Keratinocyte (primary cell): ENCODE measurements around the gene C20orf204. TPM values are rescaled to one million over a fixed set of nuclear protein-coding genes. Genes with fewer than 3 reads are reported as not detected.

ENCODE experiments used
- DNase-seq: peaks from one replicate; pipeline ENCODE4 v3.0.0-alpha.2; 2011; ENCODE audit warnings: low read depth, missing footprints, low spot score
- FAIRE-seq: peaks from 2 replicates; lab custom pipeline; 2011; peaks lifted over from hg19 to GRCh38; lab: Jason Lieb, UNC
- H2AFZ ChIP-seq: 2 replicates; pipeline ENCODE4 v1.6.0; 2012; ENCODE audit warnings: low read length, control low read depth, inconsistent platforms; ENCODE audit not compliant: control insufficient read depth
- H3K27ac ChIP-seq: 2 replicates; pipeline ENCODE4 v1.5.1; 2011; ENCODE audit warnings: low read length; ENCODE audit not compliant: control insufficient read depth, insufficient read depth
- H3K27me3 ChIP-seq: 3 replicates; pipeline ENCODE4 v1.6.0; 2011; ENCODE audit warnings: low read length; ENCODE audit not compliant: control insufficient read depth, insufficient read depth; ENCODE audit errors: extremely low read depth
- H3K36me3 ChIP-seq, 2 experiments: 2 replicates in 1 of 2; 3 replicates in 1 of 2; pipeline ENCODE4 v1.5.1; 2011; ENCODE audit warnings: low read length in 2 of 2, mild to moderate bottlenecking in 1 of 2; ENCODE audit not compliant: control insufficient read depth in 2 of 2, insufficient read depth in 2 of 2; ENCODE audit errors: extremely low read depth in 1 of 2
- H3K4me1 ChIP-seq: 3 replicates; pipeline ENCODE4 v1.5.1; 2011; ENCODE audit warnings: low read length; ENCODE audit not compliant: control insufficient read depth, insufficient read depth; ENCODE audit errors: extremely low read depth
- H3K4me2 ChIP-seq: 3 replicates; pipeline ENCODE4 v1.6.0; 2011; ENCODE audit warnings: low read depth, low read length; ENCODE audit not compliant: control insufficient read depth, insufficient read depth; ENCODE audit errors: extremely low read depth
- H3K4me3 ChIP-seq, 3 experiments: fragments of 200-600 bp in 1 of 3; sonication (generic) in 1 of 3; 2 replicates in 2 of 3; 3 replicates in 1 of 3; pipeline ENCODE4 v1.5.1; 2011 to 2016; ENCODE audit warnings: low read length in 3 of 3, mild to moderate bottlenecking in 3 of 3, control low read depth in 2 of 3, inconsistent platforms in 1 of 3, low read depth in 1 of 3, mixed read lengths in 1 of 3, mixed run types in 1 of 3, moderate library complexity in 1 of 3; ENCODE audit not compliant: control insufficient read depth in 2 of 3, insufficient read depth in 2 of 3; ENCODE audit errors: extremely low read depth in 1 of 3
- H3K79me2 ChIP-seq: 2 replicates; pipeline ENCODE4 v1.6.0; 2012; ENCODE audit warnings: low read length; ENCODE audit not compliant: control insufficient read depth, insufficient read depth
- H3K9ac ChIP-seq: 3 replicates; pipeline ENCODE4 v1.6.0; 2011; ENCODE audit warnings: low read length; ENCODE audit not compliant: control insufficient read depth, insufficient read depth; ENCODE audit errors: extremely low read depth
- H3K9me1 ChIP-seq: 3 replicates; pipeline ENCODE4 v1.6.0; 2011; ENCODE audit warnings: low read length; ENCODE audit not compliant: control insufficient read depth, insufficient read depth; ENCODE audit errors: extremely low read depth
- H3K9me3 ChIP-seq: 2 replicates; pipeline ENCODE4 v1.5.1; 2012; ENCODE audit warnings: low read depth, low read length; ENCODE audit not compliant: control insufficient read depth
- H4K20me1 ChIP-seq: 3 replicates; pipeline ENCODE4 v1.6.0; 2011; ENCODE audit warnings: low read length; ENCODE audit not compliant: control insufficient read depth, insufficient read depth; ENCODE audit errors: extremely low read depth
- CTCF ChIP-seq, 3 experiments: IDR thresholded peaks in 1 of 3; conservative IDR thresholded peaks in 1 of 3; optimal IDR thresholded peaks in 1 of 3; 2 replicates in 2 of 3; 3 replicates in 1 of 3; pipeline versions ENCODE3 to v1.5.1; 2011; ENCODE audit warnings: low read length in 3 of 3, mild to moderate bottlenecking in 3 of 3, moderate library complexity in 2 of 3, control low read depth in 1 of 3, inconsistent platforms in 1 of 3; ENCODE audit not compliant: insufficient read depth in 2 of 3; ENCODE audit errors: extremely low read depth in 1 of 3
- EZH2 ChIP-seq: IDR thresholded peaks from one replicate; pipeline ENCODE4 v1.6.1; 2012; ENCODE audit warnings: inconsistent platforms, mild to moderate bottlenecking, low read length, moderate library complexity
- dilution Hi-C: fragments of 300-500 bp; cut with MboI; formaldehyde crosslinking; loops from one replicate; pipeline ENCODE4 v1.7.0; 2020; ENCODE audit warnings: low sequenced_read_pairs; ENCODE audit not compliant: extremely low pct_ligation_motif_present
- polyA plus RNA-seq, 5 experiments: library from polyadenylated mRNA; depleted of rRNA in 3 of 5; stranded (reverse) in 3 of 5; stranded (forward) in 1 of 5; unstranded in 1 of 5; fragments of >200 nt; gene quantifications; 1 replicate in 1 of 5; 2 replicates in 3 of 5; 3 replicates in 1 of 5; pipeline versions ENCODE4 v1.2.1 to v1.2.3, GENCODE V29; 2011 to 2012; ENCODE audit warnings: missing spikeins in 2 of 5, low read depth in 1 of 5, low replicate concordance in 1 of 5

The C20orf204 gene
- polyA plus RNA-seq, 1 donor (not counting 4 experiments of a cell fraction or from before 2014, with no cell fraction given), result 0.08 TPM

DNA sequence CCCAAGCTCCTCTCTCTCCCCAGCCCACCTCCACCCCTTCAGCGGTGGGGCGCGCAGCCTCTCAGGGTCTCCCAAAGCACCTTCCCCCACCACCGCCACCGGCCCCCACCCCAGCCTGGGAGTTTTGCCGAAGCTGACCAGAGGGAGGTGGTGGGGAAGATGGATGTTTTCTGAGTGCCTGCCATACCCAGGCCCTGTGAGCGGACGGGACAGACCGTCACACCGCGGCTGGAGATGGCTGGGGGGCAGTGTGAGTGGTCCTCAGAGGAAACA is 5.7 kb downstream of the C20orf204 start:
- dilution Hi-C loops, result no loop called here
- no peak for FAIRE-seq
- no peak overlapping the region for H2AFZ ChIP-seq
- no peaks in the 10 kb centered on the region for H3K9me3 ChIP-seq
- H3K9ac ChIP-seq, result no peak overlapping the region
- no peak overlapping the region for H3K27ac ChIP-seq
- DNase-seq, result no peak
- no peaks in the 10 kb centered on the region for H3K79me2 ChIP-seq
- no peaks in the 10 kb centered on the region for H4K20me1 ChIP-seq
- no peak overlapping the region for H3K4me3 ChIP-seq
- H3K36me3 ChIP-seq, result no peaks in the 10 kb centered on the region
- no peak for TF ChIP-seq EZH2
- no peak for TF ChIP-seq CTCF (optimal IDR thresholded peaks at IDR 0.05 in 1 of 3, IDR thresholded peaks at IDR 0.05 in 1 of 3, conservative IDR thresholded peaks at IDR 0.05 in 1 of 3; ENCODE audit: extremely low read depth in 1 of 3, insufficient read depth in 2 of 3, low read length in 3 of 3)
- H3K4me1 ChIP-seq, result peaks cover 17% of the 10 kb centered on the region
- H3K4me2 ChIP-seq, result no peak overlapping the region
- H3K27me3 ChIP-seq, result peaks cover 43% of the 10 kb centered on the region
- no peaks in the 10 kb centered on the region for H3K9me1 ChIP-seq

DNA sequence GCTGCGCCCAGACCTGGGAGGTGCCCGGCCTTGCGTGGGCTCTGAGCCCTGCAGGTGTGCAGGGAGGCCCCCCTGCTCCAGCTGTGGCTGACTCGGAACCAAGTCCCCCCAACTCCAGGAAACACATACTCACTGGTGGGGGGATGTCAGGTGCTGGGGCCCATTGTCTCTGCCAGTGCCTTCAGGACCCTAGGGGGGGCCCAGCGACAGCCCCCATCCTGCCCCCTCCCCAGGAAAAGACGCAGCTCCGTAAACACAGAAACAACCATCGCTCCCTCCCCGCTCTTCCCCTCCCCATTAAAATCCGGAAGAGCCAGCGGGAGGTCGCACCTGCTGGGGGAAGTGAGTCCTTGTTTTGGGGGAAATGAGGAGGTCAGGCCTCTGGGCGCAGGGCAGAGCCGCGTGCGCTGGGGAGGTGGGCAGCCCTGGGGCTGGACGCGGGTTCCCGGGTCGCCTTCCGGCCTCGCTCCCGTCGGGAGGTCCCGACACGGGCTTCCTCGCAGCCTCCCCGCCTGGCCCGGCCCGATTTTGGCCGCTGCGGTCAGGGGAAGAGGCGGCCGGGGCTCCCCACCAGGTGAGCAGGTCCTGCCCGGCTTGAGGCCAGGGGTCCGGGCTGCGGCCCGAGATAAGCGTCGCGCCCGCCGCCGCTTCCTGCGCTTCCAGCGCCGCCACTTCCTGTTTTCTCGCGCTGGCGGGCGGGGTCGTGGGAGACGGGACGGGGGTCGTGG is 6.2 kb downstream of the C20orf204 start:
- dilution Hi-C loops, result no loop called here
- DNase-seq (no peak), FAIRE-seq (no peak)
- Histone ChIP-seq H3K27ac (no peak overlapping the region), H2AFZ (peak overlapping the region; percentile 4), H3K9me3 (no peaks in the 10 kb centered on the region), H4K20me1 (no peaks in the 10 kb centered on the region), H3K9me1 (no peaks in the 10 kb centered on the region), H3K36me3 (no peaks in the 10 kb centered on the region), H3K9ac (no peak overlapping the region), H3K4me3 (peak overlapping the region in 1 of 3 experiments; percentile 20), H3K79me2 (no peaks in the 10 kb centered on the region), H3K27me3 (peaks cover 44% of the 10 kb centered on the region), H3K4me1 (peaks cover 17% of the 10 kb centered on the region), H3K4me2 (peak overlapping the region; percentile 48)
- no peak for TF ChIP-seq CTCF (optimal IDR thresholded peaks at IDR 0.05 in 1 of 3, IDR thresholded peaks at IDR 0.05 in 1 of 3, conservative IDR thresholded peaks at IDR 0.05 in 1 of 3; ENCODE audit: extremely low read depth in 1 of 3, insufficient read depth in 2 of 3, low read length in 3 of 3)
- no peak for TF ChIP-seq EZH2
